Fibroblast of skin of abdomen (primary cell): Measurements from ENCODE around the gene MKNK1.

ENCODE experiments used
- DNase-seq: peaks from one replicate; pipeline ENCODE4 v3.0.0-alpha.2; 2013

MKNK1 gene

GRCh38 chr1:46618754-46619415 is 14.8 kb upstream of the MKNK1 start:
- DNase-seq, result no peak

- no peak for DNase-seq
Observed at GRCh38 chr1:46617833-46618232, 13.8 kb upstream of the MKNK1 start.

GRCh38 chr1:46617108-46617800 is 13.2 kb upstream of the MKNK1 start:
- DNase-seq, result no peak

- peak; percentile 80 for DNase-seq
Observed at GRCh38 chr1:46616277-46617107, 12.4 kb upstream of the MKNK1 start, which contains the start of gene MOB3C. Gene MOB3C (minus strand): TSS chr1:46616811. CDS start chr1:46613321, 3,490 bp downstream.

- no peak for DNase-seq
Observed at GRCh38 chr1:46615735-46616134, 11.7 kb upstream of the MKNK1 start.

- no peak for DNase-seq
Observed at GRCh38 chr1:46615088-46615487, 11.0 kb upstream of the MKNK1 start.

- DNase-seq, result no peak
Observed at GRCh38 chr1:46614604-46614984, 10.5 kb upstream of the MKNK1 start.

DNA sequence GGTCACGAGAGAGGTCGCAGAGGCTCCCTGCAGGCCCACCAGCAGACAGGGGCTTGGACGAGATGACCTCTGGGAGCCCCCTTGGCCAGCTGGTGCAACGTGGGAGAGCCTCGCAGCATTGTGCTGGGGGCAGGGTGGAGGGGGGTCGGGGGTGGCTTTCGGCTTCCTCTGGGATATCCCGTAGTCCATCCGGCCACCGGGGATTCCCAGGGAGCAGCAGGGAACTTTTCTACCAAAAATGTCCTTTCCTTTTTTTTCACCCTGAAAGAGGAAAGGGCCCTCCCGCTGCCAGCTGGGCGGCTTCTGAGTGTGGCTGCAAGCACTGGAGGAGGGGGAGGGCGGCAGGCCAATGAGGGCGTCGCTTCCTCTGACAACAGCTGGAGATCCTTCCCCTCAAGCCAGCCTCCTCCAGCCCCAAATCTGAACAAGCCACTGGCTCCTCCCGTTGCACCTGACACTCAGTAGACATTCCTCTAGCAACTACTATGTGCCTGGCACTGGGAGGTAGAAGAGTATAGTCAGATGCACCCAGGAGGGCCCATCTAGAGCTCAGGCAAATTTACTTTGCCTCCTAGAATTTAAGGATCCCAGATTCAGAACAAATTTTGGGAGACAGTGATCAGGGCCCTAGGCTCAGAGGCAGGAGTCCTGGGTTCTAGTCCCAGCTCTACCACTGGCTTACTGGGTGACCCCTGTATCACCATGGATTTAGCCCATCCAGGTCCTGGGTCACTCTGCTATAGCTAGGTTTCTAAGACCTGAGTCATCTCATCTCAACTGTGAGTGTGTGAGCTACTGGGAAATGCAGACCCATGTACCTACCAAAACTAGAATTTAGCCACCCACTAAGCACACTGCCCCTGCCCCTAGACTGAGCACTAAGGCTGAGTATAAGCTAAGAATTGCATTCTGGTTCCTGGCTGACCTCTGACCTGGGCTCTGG is 9.9 kb upstream of the MKNK1 start:
- peak; percentile 54 for DNase-seq

DNA sequence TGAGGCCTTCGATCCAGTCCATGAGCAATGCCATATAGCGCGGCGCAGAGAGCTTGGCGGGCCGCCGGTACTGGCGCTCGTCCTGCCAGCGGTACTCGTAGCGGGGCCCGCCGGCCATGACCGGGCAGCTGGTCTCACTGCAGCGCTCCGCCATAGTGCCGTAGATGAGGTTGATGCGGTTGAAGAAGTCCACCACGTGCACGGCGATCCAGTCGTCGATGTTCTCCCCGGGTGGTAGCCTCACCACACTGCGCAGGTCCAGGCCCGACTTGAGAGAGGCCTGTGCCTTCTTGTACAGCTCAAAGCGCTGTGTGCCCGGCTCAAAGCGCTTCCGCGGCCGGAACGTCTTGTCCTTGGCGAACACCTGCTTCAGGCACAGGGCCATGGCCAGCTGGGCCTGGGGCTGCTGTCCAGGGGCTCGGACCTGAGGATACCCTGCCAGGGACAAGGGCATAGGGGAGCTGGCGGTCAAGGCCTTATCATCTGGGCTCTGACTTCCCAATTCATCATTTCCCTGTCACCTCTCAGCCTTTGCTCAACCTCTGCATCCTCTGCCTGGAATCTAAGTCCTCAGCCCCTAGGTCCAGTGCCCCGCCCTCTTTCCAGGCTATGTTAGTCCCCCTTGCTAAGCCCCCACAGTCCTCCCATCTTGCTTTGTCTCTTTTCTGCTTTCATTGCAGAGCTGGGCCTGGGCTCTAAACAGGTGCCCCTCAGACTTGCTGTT is 9.0 kb upstream of the MKNK1 start:
- no peak for DNase-seq

DNA sequence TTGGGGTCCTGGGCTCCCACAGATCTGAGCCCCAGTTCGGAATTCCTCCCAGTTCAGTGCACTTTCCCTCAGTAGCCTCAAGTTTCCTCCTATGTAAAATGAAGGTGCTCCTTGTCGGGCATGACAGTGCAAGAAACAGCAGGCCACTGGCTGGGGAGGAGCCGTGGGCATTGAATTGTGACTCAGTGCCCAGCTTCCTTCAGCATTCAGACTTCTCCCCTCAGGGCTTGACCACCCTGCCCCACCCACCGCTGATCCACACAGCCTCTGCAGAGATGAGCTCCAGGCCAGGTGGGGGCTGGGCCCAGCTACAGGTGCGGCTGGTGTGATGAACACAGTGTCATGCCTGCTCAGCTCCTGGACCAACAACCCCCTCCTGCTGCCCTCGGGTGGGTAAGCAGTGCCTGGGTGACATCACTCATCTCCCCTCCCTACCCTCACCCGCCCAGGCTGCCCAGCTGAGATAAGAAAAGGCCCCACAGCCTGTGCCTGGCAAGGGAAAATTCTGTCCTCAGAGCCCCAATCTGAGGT is 7.7 kb upstream of the MKNK1 start:
- DNase-seq, result no peak

GRCh38 chr1:46607345-46608130 is 3.5 kb upstream of the MKNK1 start:
- DNase-seq, result no peak

- DNase-seq, result no peak
Observed at GRCh38 chr1:46606255-46606965, 2.3 kb upstream of the MKNK1 start.

- no peak for DNase-seq
Observed at GRCh38 chr1:46605232-46605631, 1.2 kb upstream of the MKNK1 start.

GRCh38 chr1:46603481-46603857 is 599 bp downstream of the MKNK1 start:
- DNase-seq, result no peak

DNA sequence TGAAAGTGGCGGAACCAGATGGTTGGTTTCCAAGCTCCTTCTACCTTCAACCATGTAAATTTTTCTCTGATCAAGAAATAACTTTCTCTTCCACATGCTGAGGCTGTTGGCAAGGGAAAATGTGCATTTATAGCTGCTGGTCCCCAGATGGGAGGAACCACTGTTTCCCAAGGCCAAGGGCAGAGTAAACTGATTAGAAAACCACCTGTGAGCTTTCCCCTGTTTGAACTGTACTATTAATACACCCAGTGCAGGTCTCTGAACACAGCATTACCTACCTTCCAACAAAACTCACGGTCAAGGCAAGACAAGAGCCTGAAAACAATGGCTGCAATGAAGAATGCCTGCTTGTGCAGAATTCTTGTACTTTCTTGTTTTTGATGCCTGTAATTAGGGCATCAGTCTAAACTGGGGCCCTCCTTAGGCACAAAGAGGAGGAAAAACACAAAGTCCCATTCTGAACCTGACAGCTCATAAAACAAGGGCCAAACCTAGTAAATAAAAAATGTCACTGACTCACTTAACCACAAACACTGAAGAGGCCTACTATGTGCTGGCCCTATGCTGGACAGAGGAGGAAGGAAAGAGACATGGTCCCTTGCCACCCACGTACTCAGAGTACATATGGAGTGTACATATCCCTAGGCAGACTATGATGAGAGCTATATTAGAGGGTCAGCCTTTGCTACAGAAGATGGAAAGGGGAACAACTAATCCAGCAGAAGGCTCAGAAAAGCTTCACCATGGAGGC is 2.6 kb downstream of the MKNK1 start:
- DNase-seq, result no peak

GRCh38 chr1:46599059-46599970 is 4.8 kb downstream of the MKNK1 start:
- no peak for DNase-seq

GRCh38 chr1:46596846-46597245 is 7.2 kb downstream of the MKNK1 start:
- DNase-seq, result no peak

DNA sequence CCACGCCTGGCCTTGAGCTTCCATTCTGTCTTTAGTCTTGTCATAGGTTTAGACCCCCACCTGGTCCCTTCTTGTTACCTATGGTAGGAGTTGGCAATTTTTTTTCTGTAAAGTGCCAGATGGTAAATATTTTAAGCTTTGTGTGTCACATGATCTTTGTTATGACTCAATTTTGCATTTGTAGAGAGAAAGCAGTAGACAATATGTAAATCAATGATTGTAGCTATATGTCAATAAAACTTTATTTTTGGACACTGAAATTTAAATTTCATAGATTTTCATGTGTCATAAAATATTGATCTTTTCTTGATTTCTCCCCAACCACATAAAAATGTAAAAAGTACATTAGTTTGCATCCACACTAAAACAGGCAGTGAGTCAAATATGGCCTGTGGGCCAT is 8.0 kb downstream of the MKNK1 start:
- no peak for DNase-seq
